Measurements from ENCODE around the gene FGF5.
"Not testable (repeated sequence)": the region's sequence is repeated elsewhere in the genome, so short reads cannot be mapped to it uniquely, and the experiment has no call there.

The FGF5 gene

DNA sequence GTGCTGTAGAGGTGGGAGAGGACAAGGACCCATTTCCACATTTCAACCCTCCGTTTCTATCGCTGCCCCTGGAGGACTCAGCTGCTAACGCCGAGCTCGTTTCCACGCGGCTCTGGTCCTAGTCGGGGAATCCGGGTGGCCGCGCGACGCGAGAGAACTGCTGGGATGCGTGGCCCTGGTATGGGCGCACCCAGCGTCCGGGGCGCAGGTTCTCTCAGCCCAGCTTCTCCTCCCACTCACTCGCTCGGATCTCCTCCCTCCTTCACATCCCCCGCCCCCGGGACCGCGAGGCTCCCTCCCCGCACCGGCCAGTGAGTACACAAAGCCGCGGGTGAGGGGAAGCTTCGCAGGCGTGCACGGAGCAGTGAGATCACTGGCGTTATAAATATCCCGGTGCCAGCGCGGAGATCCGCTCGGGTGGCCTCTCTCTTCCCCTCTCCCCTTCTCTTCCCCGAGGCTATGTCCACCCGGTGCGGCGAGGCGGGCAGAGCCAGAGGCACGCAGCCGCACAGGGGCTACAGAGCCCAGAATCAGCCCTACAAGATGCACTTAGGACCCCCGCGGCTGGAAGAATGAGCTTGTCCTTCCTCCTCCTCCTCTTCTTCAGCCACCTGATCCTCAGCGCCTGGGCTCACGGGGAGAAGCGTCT, at the start of gene FGF5:
FGF5 (plus strand) TSS at position 412 of the 649 bp plus-strand sequence; CDS start at position 573, 161 bp downstream.
- DNase-seq, result no peak

- no peak for DNase-seq
These were observed 47.0 kb upstream of the FGF5 start for GRCh38 chr4:80219301-80220025.

- DNase-seq, result no peak
These were observed 45.8 kb upstream of the FGF5 start for GRCh38 chr4:80220711-80221110.

DNA sequence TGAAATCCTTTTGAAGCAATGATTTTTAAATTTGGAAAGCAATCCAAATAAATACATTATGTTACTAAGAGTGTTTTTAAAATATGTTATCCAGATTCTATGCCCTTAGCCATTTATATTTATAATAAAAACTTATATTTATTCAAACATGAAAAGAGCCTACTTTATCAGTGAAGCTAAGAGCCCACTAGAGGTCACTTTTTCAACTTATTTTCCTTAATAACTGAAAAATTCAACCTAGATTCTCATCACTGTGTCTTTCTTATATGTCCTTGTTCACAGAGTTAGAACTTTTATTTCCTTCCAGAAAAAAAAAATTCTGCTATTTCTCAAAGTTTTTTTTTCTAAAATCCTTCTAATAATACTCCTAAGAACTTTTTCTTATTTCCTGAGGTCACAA, 45.3 kb upstream of the FGF5 start:
- no peak for DNase-seq

- no peak for DNase-seq
These were observed 40.9 kb upstream of the FGF5 start for GRCh38 chr4:80225595-80225994.

- DNase-seq, result no peak
These were observed 40.4 kb upstream of the FGF5 start for GRCh38 chr4:80226094-80226493.

DNA sequence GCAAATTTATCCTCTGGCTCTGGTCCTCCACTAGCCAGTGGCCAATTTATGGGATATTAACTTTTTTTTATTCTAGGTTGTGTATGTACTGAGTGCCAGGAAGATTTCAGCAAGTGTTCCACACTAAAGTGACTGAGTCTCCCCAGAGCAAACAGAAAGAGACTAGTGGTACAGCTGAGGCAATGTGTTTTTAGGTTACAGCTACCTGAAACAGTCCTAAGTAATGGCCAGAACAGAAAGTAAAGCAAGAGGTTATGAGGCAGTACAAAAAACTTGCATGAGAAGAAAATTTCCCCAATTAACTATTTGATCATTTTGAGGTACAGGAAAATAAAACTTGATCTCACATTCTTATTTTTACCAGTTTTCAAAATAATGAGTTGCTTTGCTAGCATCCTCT, 38.0 kb upstream of the FGF5 start:
- DNase-seq, result no peak

GRCh38 chr4:80229128-80229527, 37.3 kb upstream of the FGF5 start:
- no peak for DNase-seq

DNA sequence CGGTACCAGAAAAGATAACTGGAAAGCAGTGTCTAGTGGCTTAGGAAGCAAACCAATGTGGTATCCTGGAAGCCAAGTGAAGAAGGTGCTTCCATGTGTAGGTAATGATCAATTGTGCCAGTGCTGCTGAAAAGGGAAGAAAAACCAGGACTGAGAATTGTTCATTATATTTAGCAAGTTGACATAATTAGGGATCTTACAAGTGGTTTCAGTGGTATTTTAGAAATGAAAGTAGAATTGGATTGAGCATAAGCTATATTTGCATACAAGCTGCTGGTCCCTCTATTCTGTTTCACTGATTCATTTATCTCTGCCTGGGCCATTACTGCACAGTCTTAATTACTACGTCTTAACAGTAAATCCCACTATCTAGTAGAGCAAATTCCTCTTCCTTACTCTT, 36.9 kb upstream of the FGF5 start:
- no peak for DNase-seq

DNA sequence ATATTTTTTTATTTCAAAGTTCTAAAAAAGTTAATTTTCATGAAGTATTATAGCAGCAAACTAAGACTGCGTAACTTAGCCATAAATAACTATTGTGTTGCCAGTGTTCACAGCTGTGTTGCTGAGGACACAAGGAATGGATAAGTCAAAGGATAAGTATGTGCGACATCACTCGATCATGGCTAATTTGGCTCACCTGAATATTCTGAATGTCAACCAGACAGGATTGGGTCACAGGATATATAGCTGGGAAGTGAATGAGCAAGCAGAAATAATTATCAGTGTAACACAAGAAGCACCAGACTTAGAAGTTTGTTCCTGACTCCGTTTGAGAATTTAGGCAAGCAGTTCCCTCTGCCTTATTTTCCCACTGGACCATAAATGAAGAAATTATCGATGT, 35.3 kb upstream of the FGF5 start:
- no peak for DNase-seq

GRCh38 chr4:80232707-80233370, 33.6 kb upstream of the FGF5 start:
- DNase-seq, result no peak

GRCh38 chr4:80233390-80233789, 33.1 kb upstream of the FGF5 start:
- DNase-seq, result no peak

DNA sequence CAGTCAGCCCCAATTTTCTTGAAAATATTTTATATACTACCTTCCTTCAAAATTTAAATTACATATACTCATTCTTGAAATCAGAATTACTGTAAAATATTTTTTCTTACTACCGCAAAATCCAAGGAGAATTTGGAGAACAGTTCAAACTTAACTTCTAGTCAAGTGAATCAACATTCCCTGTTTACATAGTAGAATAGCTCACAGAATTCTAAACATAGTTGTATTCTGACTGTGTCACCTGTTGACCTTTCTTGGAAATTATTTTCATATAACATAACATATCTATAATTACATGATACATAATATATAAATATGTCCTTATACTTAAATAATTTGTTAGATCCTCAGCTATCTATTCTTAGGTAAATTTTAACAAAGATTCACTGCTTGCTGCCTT, 31.0 kb upstream of the FGF5 start:
- DNase-seq, result no peak

GRCh38 chr4:80237992-80238391, 28.5 kb upstream of the FGF5 start:
- DNase-seq, result no peak

- DNase-seq, result no peak
These were observed 26.8 kb upstream of the FGF5 start for GRCh38 chr4:80239480-80240150.

- DNase-seq, result no peak
These were observed 25.5 kb upstream of the FGF5 start for GRCh38 chr4:80240976-80241375.

DNA sequence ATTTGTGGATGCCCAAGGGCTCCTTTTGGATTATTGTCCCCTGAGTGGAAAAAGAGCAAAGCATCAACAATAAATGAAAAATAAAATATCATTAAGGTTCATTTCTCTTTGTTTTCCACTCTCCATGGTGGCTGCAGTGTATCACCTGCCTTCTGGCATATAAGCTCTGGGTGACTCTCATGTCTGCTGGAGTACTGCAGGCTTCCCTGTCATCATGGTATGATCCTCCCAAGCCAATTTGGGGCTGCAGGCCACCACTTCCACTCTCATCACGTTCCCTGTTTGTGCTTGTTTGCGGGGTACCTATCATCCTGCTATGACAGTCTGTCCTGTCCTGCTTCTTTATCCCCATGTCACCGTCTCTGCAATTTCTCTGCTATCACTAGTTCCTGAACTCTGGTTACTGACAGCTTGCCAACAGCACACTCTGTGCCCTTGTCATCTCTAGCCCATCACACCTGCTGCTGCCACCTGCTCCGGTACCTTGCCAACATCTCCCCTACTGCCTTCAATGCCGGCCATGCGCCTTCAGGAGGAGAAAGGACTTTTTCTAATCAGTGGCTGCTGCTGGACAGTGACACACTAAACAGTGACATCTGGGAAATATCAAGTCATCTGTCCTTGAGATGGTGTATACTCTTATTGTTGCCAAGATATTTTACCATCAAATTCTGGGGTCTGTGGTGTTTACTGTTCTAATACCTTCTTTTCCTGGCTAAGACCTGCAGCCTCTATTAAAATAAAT, 23.0 kb upstream of the FGF5 start:
- DNase-seq, result no peak

DNA sequence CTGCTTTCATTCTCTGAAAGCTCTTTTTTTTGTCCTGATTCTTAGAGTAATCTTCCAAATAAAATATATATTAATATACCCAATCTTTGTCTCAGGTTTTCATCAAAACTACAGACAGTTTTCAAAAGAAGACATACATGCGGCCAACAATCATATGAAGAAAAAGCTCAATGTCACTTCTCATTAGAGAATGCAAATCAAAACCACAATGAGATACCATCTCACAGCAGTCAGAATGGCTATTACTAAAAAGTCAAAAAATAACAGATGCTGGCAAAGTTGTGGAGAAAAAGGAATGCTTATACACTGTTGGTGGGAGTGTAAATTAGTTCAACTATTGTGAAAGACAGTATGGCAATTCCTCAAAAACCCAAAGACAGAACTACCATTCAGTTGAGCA, 19.0 kb upstream of the FGF5 start:
- not testable (repeated sequence) for DNase-seq

DNA sequence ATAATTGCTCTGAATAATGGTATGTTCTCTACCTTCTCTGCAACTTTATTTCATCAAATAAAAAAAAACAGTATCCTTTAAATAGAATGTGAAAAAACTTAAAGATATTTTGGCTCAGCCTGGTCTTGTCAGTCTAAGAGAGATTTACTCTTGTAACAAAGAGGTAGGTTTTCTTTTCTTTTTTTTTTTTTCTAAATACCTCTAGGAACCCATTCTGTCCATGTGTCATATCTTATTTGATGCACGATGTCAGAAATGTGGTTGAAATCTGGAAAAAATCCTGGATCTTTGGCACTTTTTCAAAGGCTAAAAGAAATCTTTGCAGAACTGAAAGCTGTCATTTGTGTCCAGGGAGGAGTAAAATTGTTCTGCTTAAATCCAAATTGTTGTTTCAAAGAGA, 17.3 kb upstream of the FGF5 start:
- DNase-seq, result no peak

DNA sequence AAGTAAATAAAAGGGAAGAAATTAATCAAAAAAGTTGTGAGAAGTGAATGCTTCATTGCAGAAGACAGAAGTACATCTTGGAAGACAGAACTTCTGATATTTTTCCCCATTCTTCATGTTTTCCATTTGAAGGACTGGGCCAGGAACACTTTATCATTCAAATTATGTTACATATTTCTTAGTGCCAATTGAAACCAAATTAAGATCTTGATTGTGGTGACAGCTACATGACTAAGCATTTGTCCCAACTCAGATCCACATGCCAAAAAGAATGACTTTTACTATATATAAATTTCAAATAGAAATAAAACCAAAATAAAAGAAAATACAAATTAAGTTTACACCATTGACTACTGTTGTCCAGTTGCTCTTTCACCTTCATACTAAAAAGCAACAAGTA, 14.0 kb upstream of the FGF5 start:
- no peak for DNase-seq

- no peak for DNase-seq
These were observed 13.5 kb upstream of the FGF5 start for GRCh38 chr4:80252953-80253352.

DNA sequence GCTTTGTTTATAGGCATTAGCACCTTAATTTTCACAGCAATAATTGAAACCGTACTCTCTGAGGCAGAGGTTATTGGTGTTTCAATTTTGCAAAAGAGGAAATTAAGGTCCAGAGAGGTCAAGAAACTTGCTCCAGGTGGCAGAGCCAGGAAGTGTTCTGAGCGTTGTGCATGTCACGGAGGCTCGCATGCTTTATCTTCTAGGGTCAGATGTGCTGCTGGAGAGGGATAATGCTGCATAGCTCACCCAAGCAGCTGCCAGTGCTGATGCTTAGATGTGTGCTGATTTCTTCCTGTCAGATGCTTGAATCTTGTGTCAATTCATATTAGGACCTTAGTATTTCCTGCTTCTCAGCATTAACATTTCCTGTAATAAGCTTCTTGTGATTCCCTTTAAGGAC, 13.0 kb upstream of the FGF5 start:
- DNase-seq, result no peak

GRCh38 chr4:80254114-80254513, 12.3 kb upstream of the FGF5 start:
- DNase-seq, result no peak

All from activated T-cell treated with anti-CD3 and anti-CD28 coated beads for 4 hours (primary cell).